Karpas-422 (cell line): ENCODE data around the gene BTAF1. TPM values are rescaled to one million over a fixed set of nuclear protein-coding genes. Genes with fewer than 3 reads are reported as not detected.

ENCODE experiments used
- DNase-seq: peaks from one replicate; pipeline ENCODE4 v3.0.0-alpha.2; 2015
- H2AFZ ChIP-seq: fragments of 200-600 bp; sonication (generic); 2 replicates; pipeline ENCODE4 v1.6.1; 2014; ENCODE audit warnings: antibody characterized with exemption, low read length, mixed read lengths
- H3K27ac ChIP-seq: fragments of 200-600 bp; sonication (generic); 2 replicates; pipeline ENCODE4 v1.5.1; 2014; ENCODE audit warnings: mild to moderate bottlenecking, low read length, moderate library complexity
- H3K27me3 ChIP-seq: fragments of 200-600 bp; sonication (generic); 2 replicates; pipeline ENCODE4 v1.6.1; 2014; ENCODE audit warnings: low read length, mixed read lengths
- H3K36me3 ChIP-seq: fragments of 200-600 bp; sonication (generic); 2 replicates; pipeline ENCODE4 v1.6.1; 2014; ENCODE audit warnings: low read length, mixed read lengths; ENCODE audit not compliant: insufficient read depth
- H3K4me1 ChIP-seq: fragments of 200-600 bp; sonication (generic); 2 replicates; pipeline ENCODE4 v1.6.1; 2014; ENCODE audit warnings: mild to moderate bottlenecking, low read length, mixed read lengths
- H3K4me2 ChIP-seq: fragments of 200-600 bp; sonication (generic); 2 replicates; pipeline ENCODE4 v1.6.1; 2014; ENCODE audit warnings: low read length, low read depth, mild to moderate bottlenecking; ENCODE audit not compliant: poor library complexity, severe bottlenecking
- H3K4me3 ChIP-seq: fragments of 200-600 bp; sonication (generic); 2 replicates; pipeline ENCODE4 v1.5.1; 2014; ENCODE audit warnings: mild to moderate bottlenecking, antibody characterized with exemption, low read length, mixed read lengths
- H3K79me2 ChIP-seq: fragments of 200-600 bp; sonication (generic); 2 replicates; pipeline ENCODE4 v1.6.1; 2014; ENCODE audit warnings: mild to moderate bottlenecking, low read length, mixed read lengths
- H3K9ac ChIP-seq: fragments of 200-600 bp; sonication (generic); 2 replicates; pipeline ENCODE4 v1.6.0; 2014; ENCODE audit warnings: low read length
- H3K9me2 ChIP-seq: fragments of 200-600 bp; sonication (generic), shearing (Covaris generic); replicated peaks from 2 replicates; pipeline ENCODE4 v1.6.0; 2014; ENCODE audit warnings: mild to moderate bottlenecking, low read length, moderate library complexity; ENCODE audit not compliant: insufficient read depth
- H3K9me3 ChIP-seq: fragments of 300-700, 200-600 bp; sonication (generic); 2 replicates; pipeline ENCODE4 v1.6.1; 2014; ENCODE audit warnings: low read length, mixed read lengths
- H4K20me1 ChIP-seq: fragments of 200-600 bp; sonication (generic); 2 replicates; pipeline ENCODE4 v1.6.1; 2014; ENCODE audit warnings: mild to moderate bottlenecking, antibody characterized with exemption, low read length, low read depth; ENCODE audit not compliant: insufficient read depth
- total RNA-seq: library from RNA; depleted of rRNA; stranded (reverse); fragments of >200 nt; shearing (Covaris generic); gene quantifications from 2 replicates; pipeline ENCODE4 v1.2.3, GENCODE V29; 2014; ENCODE audit warnings: low replicate concordance

The BTAF1 gene
- total RNA-seq, 1 experiment from 2014 or later = 65.7 TPM

GRCh38 chr10:91977491-91977890, 53.9 kb downstream of the BTAF1 start:
- Histone ChIP-seq H3K9me3 (no peaks in the 10 kb centered on the region), H3K9ac (no peak overlapping the region), H3K36me3 (peaks cover 12% of the 10 kb centered on the region; the same call in 1 of the 2 replicates), H3K4me2 (no peak overlapping the region), H2AFZ (no peak overlapping the region), H3K9me2 (no peaks in the 10 kb centered on the region), H3K27me3 (no peaks in the 10 kb centered on the region), H3K4me3 (no peak overlapping the region), H4K20me1 (no peaks in the 10 kb centered on the region), H3K27ac (no peak overlapping the region), H3K4me1 (no peaks in the 10 kb centered on the region), H3K79me2 (peaks cover 4% of the 10 kb centered on the region; the same call in 1 of the 2 replicates)
- DNase-seq = no peak

GRCh38 chr10:91978585-91978984, 55.0 kb downstream of the BTAF1 start:
- Histone ChIP-seq H3K4me1 (no peaks in the 10 kb centered on the region), H3K27ac (no peak overlapping the region), H3K9ac (no peak overlapping the region), H3K4me3 (no peak overlapping the region), H4K20me1 (no peaks in the 10 kb centered on the region), H3K9me3 (no peaks in the 10 kb centered on the region), H3K36me3 (peaks cover 21% of the 10 kb centered on the region; the same call in 1 of the 2 replicates), H3K79me2 (peaks cover 12% of the 10 kb centered on the region), H3K27me3 (no peaks in the 10 kb centered on the region), H3K9me2 (no peaks in the 10 kb centered on the region), H2AFZ (no peak overlapping the region), H3K4me2 (no peak overlapping the region)
- DNase-seq = no peak

- no peak overlapping the region for H3K27ac ChIP-seq
- H3K36me3 ChIP-seq = peaks cover 27% of the 10 kb centered on the region; the same call in 1 of the 2 replicates
- peaks cover 16% of the 10 kb centered on the region for H3K79me2 ChIP-seq
- no peaks in the 10 kb centered on the region for H3K9me3 ChIP-seq
- H3K4me2 ChIP-seq = no peak overlapping the region
- H3K9me2 ChIP-seq = no peaks in the 10 kb centered on the region
- DNase-seq = no peak
- no peaks in the 10 kb centered on the region for H3K27me3 ChIP-seq
- H3K4me3 ChIP-seq = no peak overlapping the region
- H3K9ac ChIP-seq = no peak overlapping the region
- no peaks in the 10 kb centered on the region for H4K20me1 ChIP-seq
- no peak overlapping the region for H2AFZ ChIP-seq
- H3K4me1 ChIP-seq = no peaks in the 10 kb centered on the region
These were observed 56.7 kb downstream of the BTAF1 start for GRCh38 chr10:91980319-91980718.

- DNase-seq = no peak
- Histone ChIP-seq H3K4me2 (no peak overlapping the region), H3K4me1 (no peaks in the 10 kb centered on the region), H2AFZ (no peak overlapping the region), H3K9ac (no peak overlapping the region), H3K36me3 (peaks cover 27% of the 10 kb centered on the region; the same call in 1 of the 2 replicates), H3K9me2 (no peaks in the 10 kb centered on the region), H3K27me3 (no peaks in the 10 kb centered on the region), H3K27ac (no peak overlapping the region), H3K79me2 (peaks cover 29% of the 10 kb centered on the region), H3K9me3 (no peaks in the 10 kb centered on the region), H3K4me3 (no peak overlapping the region), H4K20me1 (no peaks in the 10 kb centered on the region)
These were observed 59.8 kb downstream of the BTAF1 start for GRCh38 chr10:91983416-91983815.

- Histone ChIP-seq H3K36me3 (peaks cover 31% of the 10 kb centered on the region), H3K9me2 (no peaks in the 10 kb centered on the region)
These were observed 63.9 kb downstream of the BTAF1 start for GRCh38 chr10:91987397-91988037.

GRCh38 chr10:91992031-91992430, 68.5 kb downstream of the BTAF1 start:
- Histone ChIP-seq H3K4me3 (no peak overlapping the region), H3K9ac (no peak overlapping the region), H2AFZ (no peak overlapping the region), H4K20me1 (no peaks in the 10 kb centered on the region), H3K9me2 (no peaks in the 10 kb centered on the region), H3K79me2 (no peaks in the 10 kb centered on the region), H3K27ac (no peak overlapping the region), H3K4me1 (no peaks in the 10 kb centered on the region), H3K27me3 (no peaks in the 10 kb centered on the region), H3K4me2 (no peak overlapping the region), H3K9me3 (no peaks in the 10 kb centered on the region), H3K36me3 (peaks cover 35% of the 10 kb centered on the region)
- no peak for DNase-seq

More at GRCh38 chr10:91987397-91988037, 63.9 kb downstream of the BTAF1 start:
- DNase-seq = no peak
- no peak overlapping the region for H3K4me2 ChIP-seq
- no peak overlapping the region for H3K9ac ChIP-seq
- H4K20me1 ChIP-seq = no peaks in the 10 kb centered on the region
- H3K9me3 ChIP-seq = no peaks in the 10 kb centered on the region
- no peak overlapping the region for H2AFZ ChIP-seq
- no peak overlapping the region for H3K4me3 ChIP-seq
- H3K27ac ChIP-seq = no peak overlapping the region
- H3K27me3 ChIP-seq = no peaks in the 10 kb centered on the region
- peaks cover 26% of the 10 kb centered on the region for H3K79me2 ChIP-seq
- H3K4me1 ChIP-seq = no peaks in the 10 kb centered on the region

- no peak for DNase-seq
- Histone ChIP-seq H3K9me2 (no peaks in the 10 kb centered on the region), H2AFZ (no peak overlapping the region), H4K20me1 (no peaks in the 10 kb centered on the region), H3K27me3 (no peaks in the 10 kb centered on the region), H3K4me1 (no peaks in the 10 kb centered on the region), H3K4me3 (no peak overlapping the region), H3K36me3 (peaks cover 39% of the 10 kb centered on the region), H3K27ac (no peak overlapping the region), H3K79me2 (no peaks in the 10 kb centered on the region), H3K9ac (no peak overlapping the region), H3K9me3 (no peaks in the 10 kb centered on the region), H3K4me2 (no peak overlapping the region)
These were observed 72.7 kb downstream of the BTAF1 start for GRCh38 chr10:91996266-91996665.

- no peaks in the 10 kb centered on the region for H3K27me3 ChIP-seq
- H3K36me3 ChIP-seq = peaks cover 23% of the 10 kb centered on the region
- H3K79me2 ChIP-seq = no peaks in the 10 kb centered on the region
- H3K4me2 ChIP-seq = no peak overlapping the region
- H3K4me1 ChIP-seq = no peaks in the 10 kb centered on the region
- H3K27ac ChIP-seq = no peak overlapping the region
- no peaks in the 10 kb centered on the region for H4K20me1 ChIP-seq
- H3K9ac ChIP-seq = no peak overlapping the region
- DNase-seq = no peak
- no peak overlapping the region for H2AFZ ChIP-seq
- no peak overlapping the region for H3K4me3 ChIP-seq
- no peaks in the 10 kb centered on the region for H3K9me3 ChIP-seq
- H3K9me2 ChIP-seq = no peaks in the 10 kb centered on the region
These were observed 78.0 kb downstream of the BTAF1 start for GRCh38 chr10:92001581-92001980.
